ENCODE data around the gene PGBD5.

- TF ChIP-seq, protein P1, sequence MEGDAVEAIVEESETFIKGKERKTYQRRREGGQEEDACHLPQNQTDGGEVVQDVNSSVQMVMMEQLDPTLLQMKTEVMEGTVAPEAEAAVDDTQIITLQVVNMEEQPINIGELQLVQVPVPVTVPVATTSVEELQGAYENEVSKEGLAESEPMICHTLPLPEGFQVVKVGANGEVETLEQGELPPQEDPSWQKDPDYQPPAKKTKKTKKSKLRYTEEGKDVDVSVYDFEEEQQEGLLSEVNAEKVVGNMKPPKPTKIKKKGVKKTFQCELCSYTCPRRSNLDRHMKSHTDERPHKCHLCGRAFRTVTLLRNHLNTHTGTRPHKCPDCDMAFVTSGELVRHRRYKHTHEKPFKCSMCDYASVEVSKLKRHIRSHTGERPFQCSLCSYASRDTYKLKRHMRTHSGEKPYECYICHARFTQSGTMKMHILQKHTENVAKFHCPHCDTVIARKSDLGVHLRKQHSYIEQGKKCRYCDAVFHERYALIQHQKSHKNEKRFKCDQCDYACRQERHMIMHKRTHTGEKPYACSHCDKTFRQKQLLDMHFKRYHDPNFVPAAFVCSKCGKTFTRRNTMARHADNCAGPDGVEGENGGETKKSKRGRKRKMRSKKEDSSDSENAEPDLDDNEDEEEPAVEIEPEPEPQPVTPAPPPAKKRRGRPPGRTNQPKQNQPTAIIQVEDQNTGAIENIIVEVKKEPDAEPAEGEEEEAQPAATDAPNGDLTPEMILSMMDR (IDR thresholded peaks at IDR 0.05): no peak
- TF ChIP-seq POLR2A (IDR thresholded peaks at IDR 0.05): no peak
Observed at GRCh38 chr1:230320804-230321203, 105.3 kb downstream of the PGBD5 start.
